ENCODE data around the gene UGGT2. TPM values are rescaled to one million over a fixed set of nuclear protein-coding genes. Genes with fewer than 3 reads are reported as not detected.
A peak's percentile ranks its signal among the peaks of the same experiment; 100 is the strongest.

Gene UGGT2
- total RNA-seq, 1 donor from 2014 or later, result 47.5 TPM

GRCh38 chr13:96081888-96082287 lies 28.7 kb upstream of the UGGT2 start:
- Mint-ChIP-seq H3K27me3 (ENCODE audit: low read depth) (peaks cover 5% of the 10 kb centered on the region), H3K4me3 (no peak overlapping the region), H3K27ac (no peak overlapping the region), H3K9me3 (no peaks in the 10 kb centered on the region), H3K36me3 (no peaks in the 10 kb centered on the region), H3K4me1 (peaks cover 20% of the 10 kb centered on the region)
- TF ChIP-seq CTCF (IDR thresholded peaks at IDR 0.05; ENCODE audit: unreplicated experiment), result no peak
- no peak for DNase-seq (ENCODE audit: low spot score in 2 of 2, unreplicated experiment in 2 of 2)

- Mint-ChIP-seq H3K4me3 (no peak overlapping the region), H3K9me3 (no peaks in the 10 kb centered on the region), H3K27me3 (ENCODE audit: low read depth) (no peaks in the 10 kb centered on the region), H3K36me3 (no peaks in the 10 kb centered on the region), H3K4me1 (peaks cover 15% of the 10 kb centered on the region), H3K27ac (no peak overlapping the region)
- no peak for TF ChIP-seq CTCF (IDR thresholded peaks at IDR 0.05; ENCODE audit: unreplicated experiment)
- DNase-seq (ENCODE audit: low spot score in 2 of 2, unreplicated experiment in 2 of 2), result no peak
These were observed 27.5 kb upstream of the UGGT2 start for GRCh38 chr13:96080676-96081075.

GRCh38 chr13:96075953-96076543 lies 22.8 kb upstream of the UGGT2 start:
- TF ChIP-seq CTCF (IDR thresholded peaks at IDR 0.05; ENCODE audit: unreplicated experiment), result peak; percentile 72
- H3K4me3 Mint-ChIP-seq, result no peak overlapping the region
- H3K9me3 Mint-ChIP-seq, result no peaks in the 10 kb centered on the region
- peaks cover 7% of the 10 kb centered on the region for H3K4me1 Mint-ChIP-seq
- no peak for DNase-seq (ENCODE audit: low spot score in 2 of 2, unreplicated experiment in 2 of 2)
- H3K27ac Mint-ChIP-seq, result no peak overlapping the region
- no peaks in the 10 kb centered on the region for H3K36me3 Mint-ChIP-seq
- peaks cover 2% of the 10 kb centered on the region for H3K27me3 Mint-ChIP-seq (ENCODE audit: low read depth)

GRCh38 chr13:96072392-96072791 lies 19.2 kb upstream of the UGGT2 start:
- no peak overlapping the region for H3K27ac Mint-ChIP-seq
- no peaks in the 10 kb centered on the region for H3K9me3 Mint-ChIP-seq
- no peaks in the 10 kb centered on the region for H3K36me3 Mint-ChIP-seq
- TF ChIP-seq CTCF (IDR thresholded peaks at IDR 0.05; ENCODE audit: unreplicated experiment), result no peak
- DNase-seq (ENCODE audit: low spot score in 2 of 2, unreplicated experiment in 2 of 2), result no peak
- no peak overlapping the region for H3K4me3 Mint-ChIP-seq
- peaks cover 8% of the 10 kb centered on the region for H3K27me3 Mint-ChIP-seq (ENCODE audit: low read depth)
- no peaks in the 10 kb centered on the region for H3K4me1 Mint-ChIP-seq

- Mint-ChIP-seq H3K36me3 (no peaks in the 10 kb centered on the region), H3K4me3 (no peak overlapping the region), H3K4me1 (no peaks in the 10 kb centered on the region), H3K27ac (no peak overlapping the region), H3K9me3 (no peaks in the 10 kb centered on the region), H3K27me3 (ENCODE audit: low read depth) (peaks cover 8% of the 10 kb centered on the region)
- no peak for TF ChIP-seq CTCF (IDR thresholded peaks at IDR 0.05; ENCODE audit: unreplicated experiment)
- no peak for DNase-seq (ENCODE audit: low spot score in 2 of 2, unreplicated experiment in 2 of 2)
These were observed 18.3 kb upstream of the UGGT2 start for GRCh38 chr13:96071504-96071903.

- DNase-seq (ENCODE audit: low spot score in 2 of 2, unreplicated experiment in 2 of 2), result no peak
- H3K9me3 Mint-ChIP-seq, result no peaks in the 10 kb centered on the region
- H3K27ac Mint-ChIP-seq, result no peak overlapping the region
- peaks cover 24% of the 10 kb centered on the region for H3K27me3 Mint-ChIP-seq (ENCODE audit: low read depth)
- no peaks in the 10 kb centered on the region for H3K4me1 Mint-ChIP-seq
- no peak overlapping the region for H3K4me3 Mint-ChIP-seq
- TF ChIP-seq CTCF (IDR thresholded peaks at IDR 0.05; ENCODE audit: unreplicated experiment), result no peak
- no peaks in the 10 kb centered on the region for H3K36me3 Mint-ChIP-seq
These were observed 15.5 kb upstream of the UGGT2 start for GRCh38 chr13:96068729-96069128.

All from mesothelial cell of epicardium (in vitro differentiated cells).